ENCODE results near the gene ZNF471.

The ZNF471 gene

DNA sequence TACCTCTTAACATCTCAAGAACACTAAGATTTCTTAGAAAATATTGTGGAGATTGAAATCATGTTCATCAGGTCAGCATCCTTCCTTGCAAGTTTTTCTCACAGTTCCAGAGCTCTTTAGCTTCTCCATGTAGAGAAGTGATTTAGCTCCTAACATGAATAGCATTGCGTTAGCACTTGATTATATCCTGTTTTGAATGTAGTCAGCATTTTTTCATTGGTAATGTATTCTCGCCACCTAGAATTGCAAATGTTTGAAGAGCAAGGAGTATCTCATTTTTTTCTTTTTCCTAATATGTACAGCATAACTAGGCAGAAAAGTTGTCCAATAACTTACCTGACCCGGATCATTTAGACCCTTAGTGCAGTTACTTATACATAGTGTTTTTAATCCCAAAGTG lies 66.3 kb downstream of the ZNF471 start:
- DNase-seq (ENCODE audit: low read depth in 2 of 2): no peak

GRCh38 chr19:56577719-56578602 lies 70.3 kb downstream of the ZNF471 start:
- DNase-seq (ENCODE audit: low read depth in 2 of 2): no peak

Measured in stimulated activated CD4-positive, alpha-beta T cell treated with anti-CD3 and anti-CD28 coated beads, Interleukin-12 subunit alpha, Interleukin-12 subunit beta, amount 100 ng/mL, for 24 hours (primary cell).